H1 (cell line): ENCODE data around the gene KLF5. TPM values are rescaled to one million over a fixed set of nuclear protein-coding genes. Genes with fewer than 3 reads are reported as not detected.

Experiments
- CTCF ChIA-PET: fragments of 300-600 bp; sonication (Branson Sonifier 250); formaldehyde crosslinking; loops from one replicate; lab custom pipeline; 2021; ENCODE audit not compliant: partially characterized antibody; lab: Charles Lee
- POLR2A ChIA-PET: fragments of 300-600 bp; sonication (Branson Sonifier 250); formaldehyde crosslinking; loops from one replicate; lab custom pipeline; 2021; ENCODE audit warnings: inconsistent platforms; ENCODE audit not compliant: partially characterized antibody; lab: Charles Lee
- DNase-seq, 2 experiments: peaks; one replicate each; pipeline versions ENCODE4 v3.0.0 to v3.0.0-alpha.2; 2010 to 2022; ENCODE audit warnings: low spot score in 2 of 2, low read depth in 1 of 2, mixed read lengths in 1 of 2
- FAIRE-seq: peaks from 2 replicates; lab custom pipeline; 2011; peaks lifted over from hg19 to GRCh38; lab: Jason Lieb, UNC
- H2AFZ ChIP-seq: 2 replicates; pipeline ENCODE4 v1.8.1; 2012; ENCODE audit warnings: low read length, inconsistent platforms
- H2AK5ac ChIP-seq: 2 replicates; pipeline ENCODE4 v1.6.1; 2013; ENCODE audit warnings: low read depth, low read length
- H2BK120ac ChIP-seq: replicated peaks from 2 replicates; pipeline ENCODE3; 2013; ENCODE audit warnings: low read depth, low read length, inconsistent platforms
- H2BK12ac ChIP-seq: 2 replicates; pipeline ENCODE4 v1.6.1; 2013; ENCODE audit warnings: low read depth, low read length
- H2BK15ac ChIP-seq: 2 replicates; pipeline ENCODE4 v1.6.1; 2013; ENCODE audit warnings: low read length
- H2BK20ac ChIP-seq: 2 replicates; pipeline ENCODE4 v1.6.1; 2013; ENCODE audit warnings: low read length
- H2BK5ac ChIP-seq: 2 replicates; pipeline ENCODE4 v1.6.1; 2013; ENCODE audit warnings: low read depth, low read length
- H3K14ac ChIP-seq: 2 replicates; pipeline ENCODE4 v1.6.1; 2013; ENCODE audit warnings: inconsistent platforms; ENCODE audit not compliant: insufficient read length
- H3K18ac ChIP-seq: 2 replicates; pipeline ENCODE4 v1.6.1; 2013; ENCODE audit warnings: low read length; ENCODE audit errors: extremely low read depth
- H3K23ac ChIP-seq: 2 replicates; pipeline ENCODE4 v1.6.1; 2013; ENCODE audit warnings: inconsistent platforms; ENCODE audit not compliant: insufficient read length
- H3K23me2 ChIP-seq: 2 replicates; pipeline ENCODE4 v1.6.1; 2013; ENCODE audit warnings: low read depth, low read length
- H3K27ac ChIP-seq: 2 replicates; pipeline ENCODE4 v1.6.1; 2011; ENCODE audit warnings: low read depth, low read length, inconsistent platforms
- H3K27me3 ChIP-seq, 4 experiments: replicated peaks in 1 of 4; 1 replicate in 1 of 4; 2 replicates in 3 of 4; pipeline versions ENCODE4 v1.6.1 to v1.8.1; 2011 to 2013; ENCODE audit warnings: low read length in 3 of 4, mild to moderate bottlenecking in 3 of 4, inconsistent platforms in 2 of 4, mixed read lengths in 2 of 4, moderate library complexity in 1 of 4; ENCODE audit not compliant: control insufficient read depth in 3 of 4, insufficient read depth in 3 of 4; ENCODE audit errors: extremely low read depth in 1 of 4
- H3K36me3 ChIP-seq, 4 experiments: 2 replicates each; pipeline versions ENCODE4 v1.6.1 to v1.8.1; 2011 to 2013; ENCODE audit warnings: mild to moderate bottlenecking in 4 of 4, low read length in 3 of 4, moderate library complexity in 2 of 4, control low read depth in 1 of 4, inconsistent platforms in 1 of 4; ENCODE audit not compliant: insufficient read depth in 4 of 4, control insufficient read depth in 2 of 4
- H3K4ac ChIP-seq: replicated peaks from 2 replicates; pipeline ENCODE3; 2013; ENCODE audit warnings: low read length, low read depth, mixed read lengths, inconsistent platforms; ENCODE audit not compliant: insufficient read length
- H3K4me1 ChIP-seq, 4 experiments: replicated peaks in 1 of 4; 1 replicate in 1 of 4; 2 replicates in 3 of 4; pipeline versions ENCODE4 v1.6.1 to v1.8.1; 2011 to 2013; ENCODE audit warnings: low read length in 3 of 4, inconsistent platforms in 2 of 4, mixed read lengths in 1 of 4; ENCODE audit not compliant: insufficient read depth in 4 of 4, control insufficient read depth in 3 of 4
- H3K4me2 ChIP-seq, 2 experiments: 2 replicates each; pipeline versions ENCODE4 v1.6.1 to v1.8.1; 2011 to 2013; ENCODE audit warnings: low read depth in 2 of 2, low read length in 2 of 2, control low read depth in 1 of 2, inconsistent platforms in 1 of 2, mild to moderate bottlenecking in 1 of 2; ENCODE audit not compliant: insufficient read depth in 1 of 2
- H3K4me3 ChIP-seq, 4 experiments: fragments of 200-600, 300-600 bp in 1 of 4; sonication (generic), shearing (Covaris generic), sonication (Bioruptor Twin) in 1 of 4; 2 replicates each; pipeline versions ENCODE4 v1.5.1 to v1.8.1; 2011 to 2016; ENCODE audit warnings: low read length in 4 of 4, low read depth in 3 of 4, control low read depth in 2 of 4, inconsistent platforms in 2 of 4, mild to moderate bottlenecking in 2 of 4, mixed read lengths in 1 of 4, moderate library complexity in 1 of 4; ENCODE audit not compliant: insufficient read depth in 2 of 4; ENCODE audit errors: extremely low read depth in 1 of 4
- H3K56ac ChIP-seq: replicated peaks from 2 replicates; pipeline ENCODE3; 2013; ENCODE audit warnings: low read depth, mild to moderate bottlenecking, mixed read lengths, low read length, inconsistent platforms; ENCODE audit not compliant: insufficient read length
- H3K79me1 ChIP-seq: 2 replicates; pipeline ENCODE4 v1.6.1; 2013; ENCODE audit warnings: low read depth, low read length, control low read depth
- H3K79me2 ChIP-seq, 2 experiments: 2 replicates each; pipeline versions ENCODE4 v1.6.1 to v1.8.1; 2012 to 2013; ENCODE audit warnings: low read length in 2 of 2, mild to moderate bottlenecking in 2 of 2, inconsistent platforms in 1 of 2; ENCODE audit not compliant: insufficient read depth in 2 of 2, control insufficient read depth in 1 of 2
- H3K9ac ChIP-seq, 4 experiments: replicated peaks in 1 of 4; 1 replicate in 1 of 4; 2 replicates in 3 of 4; pipeline versions ENCODE4 v1.6.1 to v1.8.1; 2011 to 2013; ENCODE audit warnings: low read depth in 3 of 4, low read length in 3 of 4, control low read depth in 2 of 4, mild to moderate bottlenecking in 2 of 4, moderate library complexity in 2 of 4, inconsistent platforms in 1 of 4; ENCODE audit errors: extremely low read depth in 1 of 4
- H3K9me3 ChIP-seq, 2 experiments: 2 replicates each; pipeline versions ENCODE4 v1.6.1 to v1.8.1; 2012 to 2013; ENCODE audit warnings: mild to moderate bottlenecking in 2 of 2, moderate library complexity in 2 of 2, control low read depth in 1 of 2, inconsistent platforms in 1 of 2, low read depth in 1 of 2, low read length in 1 of 2, mixed read lengths in 1 of 2; ENCODE audit not compliant: insufficient read depth in 2 of 2
- H4K20me1 ChIP-seq, 2 experiments: replicated peaks in 1 of 2; 2 replicates each; pipeline versions ENCODE3 to v1.8.1; 2011 to 2013; ENCODE audit warnings: inconsistent platforms in 2 of 2, low read length in 2 of 2, mild to moderate bottlenecking in 1 of 2; ENCODE audit not compliant: insufficient read depth in 2 of 2, control insufficient read depth in 1 of 2
- H4K5ac ChIP-seq: 2 replicates; pipeline ENCODE4 v1.6.1; 2013; ENCODE audit warnings: low read length, low read depth, mixed read lengths, inconsistent platforms; ENCODE audit not compliant: insufficient read length
- H4K8ac ChIP-seq: 2 replicates; pipeline ENCODE4 v1.8.0; 2013; ENCODE audit warnings: mild to moderate bottlenecking, moderate library complexity, low read length, inconsistent platforms; ENCODE audit not compliant: insufficient read depth; ENCODE audit errors: extremely low read depth
- H4K91ac ChIP-seq: replicated peaks from 2 replicates; pipeline ENCODE3; 2013; ENCODE audit warnings: low read length, mixed read lengths, inconsistent platforms; ENCODE audit not compliant: insufficient read length
- CEBPB ChIP-seq: IDR thresholded peaks from 2 replicates; pipeline ENCODE4 v1.6.1; 2012; ENCODE audit warnings: low read depth, low read length
- CTBP2 ChIP-seq: IDR thresholded peaks from 2 replicates; pipeline ENCODE4 v1.7.0; 2011; ENCODE audit warnings: borderline replicate concordance, mild to moderate bottlenecking, moderate library complexity, mixed read lengths, low read length; ENCODE audit not compliant: insufficient read depth, insufficient read length
- EP300 ChIP-seq, 2 experiments: IDR thresholded peaks; 1 replicate in 1 of 2; 2 replicates in 1 of 2; pipeline ENCODE4 v1.6.1; 2011 to 2012; ENCODE audit warnings: low read depth in 2 of 2, low read length in 2 of 2, mild to moderate bottlenecking in 2 of 2, borderline replicate concordance in 1 of 2, inconsistent platforms in 1 of 2, moderate library complexity in 1 of 2
- HDAC2 ChIP-seq, 2 experiments: fragments of 300-600 bp in 1 of 2; sonication (generic) in 1 of 2; IDR thresholded peaks; 2 replicates each; pipeline ENCODE4 v1.6.1; 2011 to 2012; ENCODE audit warnings: low read depth in 2 of 2, low read length in 2 of 2, mild to moderate bottlenecking in 2 of 2, moderate library complexity in 2 of 2, borderline replicate concordance in 1 of 2, inconsistent platforms in 1 of 2
- KDM1A ChIP-seq: fragments of 200-600, 300-600 bp; sonication (generic); IDR thresholded peaks from 2 replicates; pipeline ENCODE4 v1.7.1; 2016; ENCODE audit warnings: mild to moderate bottlenecking, low read length, borderline replicate concordance
- RXRA ChIP-seq: IDR thresholded peaks from 2 replicates; pipeline ENCODE4 v1.6.1; 2011; ENCODE audit warnings: low read depth, mild to moderate bottlenecking, low read length, moderate library complexity; ENCODE audit not compliant: insufficient read depth
- SIX5 ChIP-seq: IDR thresholded peaks from 2 replicates; pipeline ENCODE4 v1.6.1; 2011; ENCODE audit warnings: mild to moderate bottlenecking, low read depth, low read length
- SP1 ChIP-seq: IDR thresholded peaks from 2 replicates; pipeline ENCODE4 v1.6.1; 2011; ENCODE audit warnings: low read depth, low read length
- SP2 ChIP-seq: IDR thresholded peaks from 2 replicates; pipeline ENCODE4 v1.6.1; 2012; ENCODE audit warnings: mild to moderate bottlenecking, low read length, inconsistent platforms
- TEAD4 ChIP-seq: IDR thresholded peaks from 2 replicates; pipeline ENCODE4 v1.6.1; 2012; ENCODE audit warnings: low read depth, low read length, inconsistent platforms, mixed read lengths
- YY1 ChIP-seq: IDR thresholded peaks from 2 replicates; pipeline ENCODE4 v1.6.1; 2011; ENCODE audit warnings: low read depth, mild to moderate bottlenecking, low read length
- WGBS, 2 experiments: shearing (Covaris generic) in 1 of 2; methylation state at CpG; one replicate each; pipeline versions ENCODE4 v1.1.6 to v1.1.7; 2013 to 2015; ENCODE audit warnings: low lambda C conversion rate in 2 of 2, mixed read lengths in 2 of 2, inconsistent platforms in 1 of 2, low coverage in 1 of 2, missing lambda C conversion rate in 1 of 2; ENCODE audit not compliant: insufficient replicate concordance in 2 of 2, insufficient coverage in 1 of 2, insufficient read length in 1 of 2; ENCODE audit errors: extremely low coverage in 1 of 2, missing lambda C conversion rate in 1 of 2; 5-methylcytosine and 5-hydroxymethylcytosine counted together
- polyA plus RNA-seq, 7 experiments: library from polyadenylated mRNA; depleted of rRNA in 3 of 7; stranded (reverse) in 5 of 7; unstranded in 2 of 7; fragments of >200 nt in 5 of 7; fragments of 200-250 nt in 2 of 7; gene quantifications; 1 replicate in 5 of 7; 2 replicates in 1 of 7; 4 replicates in 1 of 7; pipeline versions ENCODE4 v1.2.1 to v1.2.3, GENCODE V29; 2011 to 2013; ENCODE audit warnings: missing spikeins in 2 of 7, mixed read lengths in 2 of 7
- total RNA-seq: library from RNA; stranded (reverse); fragmentation: NEBNext Ultra II Directional; extraction: Animal tissue kit (Norgen Biotek cat#: 25700); gene quantifications from 2 replicates; pipeline ENCODE4 v1.2.1, GENCODE V29; 2021
- TF ChIP-seq, protein P1 (sequence below), 3 experiments: IDR thresholded peaks; 1 replicate in 2 of 3; 2 replicates in 1 of 3; pipeline versions ENCODE4 v1.5.1 to v1.6.1; 2011; ENCODE audit warnings: low read length in 3 of 3, mild to moderate bottlenecking in 3 of 3, inconsistent platforms in 2 of 3, low read depth in 1 of 3, moderate library complexity in 1 of 3; ENCODE audit not compliant: insufficient read depth in 1 of 3; ENCODE audit errors: control extremely low read depth in 1 of 3

KLF5 gene
- total and polyA plus RNA-seq, 2 of the 8 experiments (the other 6 are each of a cell fraction or from before 2014, with no cell fraction given), result 1.2 to 2.3 TPM

DNA sequence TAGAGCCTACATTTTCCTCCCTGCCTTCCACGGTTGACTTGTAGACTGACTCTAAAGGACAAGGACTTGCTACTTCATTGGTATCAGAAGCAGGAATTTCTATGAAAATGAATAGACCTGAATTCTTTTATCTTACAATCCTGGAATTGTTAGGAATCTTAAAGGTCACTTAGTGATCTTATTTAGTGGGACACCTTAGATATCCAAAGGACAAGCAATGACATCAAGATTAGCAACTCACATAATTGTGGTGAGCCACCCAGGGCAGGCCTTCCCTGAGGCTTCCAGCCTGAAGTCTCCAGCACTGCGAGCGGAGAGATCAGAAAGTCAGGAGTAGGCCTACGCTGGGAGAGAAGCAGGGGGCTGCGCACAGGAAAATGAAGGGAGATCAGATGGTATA lies 37.8 kb downstream of the KLF5 start:
- H3K9ac ChIP-seq, result no peak overlapping the region
- CTCF ChIA-PET, result no interaction called here
- H3K14ac ChIP-seq, result no peak overlapping the region
- TF ChIP-seq YY1 (no peak), HDAC2 (IDR thresholded peaks at IDR 0.05; ENCODE audit: borderline replicate concordance in 1 of 2, low read depth in 2 of 2, low read length in 2 of 2) (no peak), RXRA (no peak), CTBP2 (no peak), CEBPB (no peak), KDM1A (no peak), SP1 (no peak), SIX5 (no peak), TEAD4 (no peak), EP300 (IDR thresholded peaks at IDR 0.05; ENCODE audit: borderline replicate concordance in 1 of 2, low read depth in 2 of 2, low read length in 2 of 2) (no peak), SP2 (no peak)
- TF ChIP-seq, protein P1, sequence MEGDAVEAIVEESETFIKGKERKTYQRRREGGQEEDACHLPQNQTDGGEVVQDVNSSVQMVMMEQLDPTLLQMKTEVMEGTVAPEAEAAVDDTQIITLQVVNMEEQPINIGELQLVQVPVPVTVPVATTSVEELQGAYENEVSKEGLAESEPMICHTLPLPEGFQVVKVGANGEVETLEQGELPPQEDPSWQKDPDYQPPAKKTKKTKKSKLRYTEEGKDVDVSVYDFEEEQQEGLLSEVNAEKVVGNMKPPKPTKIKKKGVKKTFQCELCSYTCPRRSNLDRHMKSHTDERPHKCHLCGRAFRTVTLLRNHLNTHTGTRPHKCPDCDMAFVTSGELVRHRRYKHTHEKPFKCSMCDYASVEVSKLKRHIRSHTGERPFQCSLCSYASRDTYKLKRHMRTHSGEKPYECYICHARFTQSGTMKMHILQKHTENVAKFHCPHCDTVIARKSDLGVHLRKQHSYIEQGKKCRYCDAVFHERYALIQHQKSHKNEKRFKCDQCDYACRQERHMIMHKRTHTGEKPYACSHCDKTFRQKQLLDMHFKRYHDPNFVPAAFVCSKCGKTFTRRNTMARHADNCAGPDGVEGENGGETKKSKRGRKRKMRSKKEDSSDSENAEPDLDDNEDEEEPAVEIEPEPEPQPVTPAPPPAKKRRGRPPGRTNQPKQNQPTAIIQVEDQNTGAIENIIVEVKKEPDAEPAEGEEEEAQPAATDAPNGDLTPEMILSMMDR (IDR thresholded peaks at IDR 0.05; ENCODE audit: control extremely low read depth in 1 of 3, insufficient read depth in 1 of 3, low read depth in 1 of 3, low read length in 3 of 3), result no peak

More for the DNA sequence above, 37.8 kb downstream of the KLF5 start:
- no peak for DNase-seq
- H3K79me2 ChIP-seq, result no peaks in the 10 kb centered on the region
- H4K5ac ChIP-seq, result no peak overlapping the region
- H3K36me3 ChIP-seq, result no peaks in the 10 kb centered on the region
- no peak overlapping the region for H4K91ac ChIP-seq
- no peak overlapping the region for H2BK20ac ChIP-seq
- H3K9me3 ChIP-seq, result peaks cover 0 to 2% of the 10 kb centered on the region in 2 experiments; a peak in 2 of 4 replicates
- no peak overlapping the region for H4K8ac ChIP-seq
- no peaks in the 10 kb centered on the region for H4K20me1 ChIP-seq
- no peaks in the 10 kb centered on the region for H3K79me1 ChIP-seq
- H2BK120ac ChIP-seq, result no peak overlapping the region
- no peak overlapping the region for H2BK15ac ChIP-seq
- H3K4me3 ChIP-seq, result no peak overlapping the region
- no peak overlapping the region for H2AK5ac ChIP-seq
- no peak overlapping the region for H2AFZ ChIP-seq
- no peaks in the 10 kb centered on the region for H3K23me2 ChIP-seq
- H3K4me1 ChIP-seq, result no peaks in the 10 kb centered on the region
- 77% methylated on average over 5 of the region's 5 CpGs; no CpG with 5 or more reads in 1 of the 2 experiments for WGBS, 2 experiments
- H3K18ac ChIP-seq, result no peak overlapping the region
- no peak overlapping the region for H3K4ac ChIP-seq
- no peak overlapping the region for H2BK12ac ChIP-seq
- no peak overlapping the region for H3K4me2 ChIP-seq
- H3K56ac ChIP-seq, result no peak overlapping the region
- no peak for FAIRE-seq
- POLR2A ChIA-PET, result no interaction called here
- no peak overlapping the region for H3K27ac ChIP-seq
- no peak overlapping the region for H3K23ac ChIP-seq
- no peaks in the 10 kb centered on the region for H3K27me3 ChIP-seq
- H2BK5ac ChIP-seq, result no peak overlapping the region
